DOHH2 (cell line): ENCODE data around the gene ITPKB.

Experiments
- EZH2phosphoT487 ChIP-seq: fragments of 200-600 bp; sonication (generic); IDR thresholded peaks from 2 replicates; pipeline ENCODE4 v1.6.1; 2017; ENCODE audit warnings: borderline replicate concordance, mild to moderate bottlenecking, antibody characterized with exemption, low read length, moderate library complexity, mixed read lengths
- TF ChIP-seq, protein P1 (sequence below): fragments of 200-600 bp; sonication (generic); IDR thresholded peaks from one replicate; pipeline ENCODE4 v1.5.1; 2014; ENCODE audit warnings: antibody characterized with exemption, mild to moderate bottlenecking, low read depth, low read length; ENCODE audit not compliant: poor library complexity, severe bottlenecking

GRCh38 chr1:226678701-226679100, 60.4 kb downstream of the ITPKB start:
- TF ChIP-seq, protein P1, sequence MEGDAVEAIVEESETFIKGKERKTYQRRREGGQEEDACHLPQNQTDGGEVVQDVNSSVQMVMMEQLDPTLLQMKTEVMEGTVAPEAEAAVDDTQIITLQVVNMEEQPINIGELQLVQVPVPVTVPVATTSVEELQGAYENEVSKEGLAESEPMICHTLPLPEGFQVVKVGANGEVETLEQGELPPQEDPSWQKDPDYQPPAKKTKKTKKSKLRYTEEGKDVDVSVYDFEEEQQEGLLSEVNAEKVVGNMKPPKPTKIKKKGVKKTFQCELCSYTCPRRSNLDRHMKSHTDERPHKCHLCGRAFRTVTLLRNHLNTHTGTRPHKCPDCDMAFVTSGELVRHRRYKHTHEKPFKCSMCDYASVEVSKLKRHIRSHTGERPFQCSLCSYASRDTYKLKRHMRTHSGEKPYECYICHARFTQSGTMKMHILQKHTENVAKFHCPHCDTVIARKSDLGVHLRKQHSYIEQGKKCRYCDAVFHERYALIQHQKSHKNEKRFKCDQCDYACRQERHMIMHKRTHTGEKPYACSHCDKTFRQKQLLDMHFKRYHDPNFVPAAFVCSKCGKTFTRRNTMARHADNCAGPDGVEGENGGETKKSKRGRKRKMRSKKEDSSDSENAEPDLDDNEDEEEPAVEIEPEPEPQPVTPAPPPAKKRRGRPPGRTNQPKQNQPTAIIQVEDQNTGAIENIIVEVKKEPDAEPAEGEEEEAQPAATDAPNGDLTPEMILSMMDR: no peak
- no peak for TF ChIP-seq EZH2phosphoT487
